ENCODE measurements around the gene C14orf132. TPM values are rescaled to one million over a fixed set of nuclear protein-coding genes. Genes with fewer than 3 reads are reported as not detected.
A peak's percentile ranks its signal among the peaks of the same experiment; 100 is the strongest.

C14orf132 gene
- total RNA-seq, 1 donor from 2014 or later: 3.5 TPM

DNA sequence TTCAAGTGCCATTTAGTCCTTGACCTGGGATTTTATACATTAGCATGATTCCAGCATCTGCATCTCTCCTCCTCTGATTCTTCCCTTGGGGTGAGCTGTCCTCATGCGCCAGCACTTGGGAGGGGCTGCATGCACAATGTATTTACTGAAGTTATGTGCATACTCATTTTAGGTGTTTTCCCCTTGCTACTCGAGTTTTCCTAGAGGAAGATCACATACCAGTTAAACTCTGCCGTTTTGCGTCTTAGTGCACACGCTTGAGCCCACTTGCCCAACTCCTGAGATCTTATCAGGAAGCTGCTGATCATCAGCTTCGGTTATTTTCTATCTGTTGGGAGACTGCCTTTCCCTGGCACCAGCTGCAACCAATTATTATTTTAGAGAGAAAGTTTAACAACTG lies 78.8 kb downstream of the C14orf132 start:
- DNase-seq (ENCODE audit: low read depth in 2 of 2): no peak

DNA sequence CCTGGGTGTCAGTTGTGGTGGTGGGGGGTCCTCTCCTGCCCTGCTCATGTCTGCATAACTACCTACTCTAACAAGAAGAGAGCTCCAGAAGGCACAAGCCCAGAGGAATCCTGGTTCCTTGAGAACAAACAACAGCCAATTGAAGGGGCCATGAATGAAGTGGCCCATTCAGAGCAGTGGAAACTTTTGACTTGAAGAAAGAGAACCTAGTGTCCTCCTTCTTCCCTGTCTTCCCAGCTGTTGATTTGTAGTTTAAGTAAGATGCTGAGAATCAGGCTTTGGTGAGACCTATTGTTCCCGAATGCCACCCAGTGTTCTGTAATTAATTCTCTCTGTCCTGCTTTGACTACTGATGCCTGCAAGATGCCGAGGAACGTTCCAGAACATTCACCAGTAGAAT lies 79.2 kb downstream of the C14orf132 start:
- DNase-seq (ENCODE audit: low read depth in 2 of 2): no peak

DNA sequence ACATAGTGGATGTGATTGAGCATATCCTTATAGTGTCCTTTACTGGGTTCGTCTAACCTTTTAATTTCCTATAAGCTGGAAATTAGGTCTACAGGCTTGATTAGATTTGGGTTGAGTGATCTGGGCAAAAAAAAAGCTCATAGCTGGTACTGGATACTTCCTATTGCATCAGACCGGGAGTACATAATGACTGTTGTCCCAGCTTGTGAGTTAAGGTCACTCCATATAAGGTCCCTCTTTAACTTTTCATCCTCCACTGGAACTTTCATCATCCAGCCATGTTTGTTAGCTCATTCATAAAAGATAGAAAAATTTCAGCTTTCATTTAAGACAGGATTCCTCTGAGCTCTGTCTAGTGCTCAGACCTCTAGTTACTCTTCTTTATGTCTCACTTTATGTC lies 80.8 kb downstream of the C14orf132 start:
- DNase-seq (ENCODE audit: low read depth in 2 of 2): no peak

DNA sequence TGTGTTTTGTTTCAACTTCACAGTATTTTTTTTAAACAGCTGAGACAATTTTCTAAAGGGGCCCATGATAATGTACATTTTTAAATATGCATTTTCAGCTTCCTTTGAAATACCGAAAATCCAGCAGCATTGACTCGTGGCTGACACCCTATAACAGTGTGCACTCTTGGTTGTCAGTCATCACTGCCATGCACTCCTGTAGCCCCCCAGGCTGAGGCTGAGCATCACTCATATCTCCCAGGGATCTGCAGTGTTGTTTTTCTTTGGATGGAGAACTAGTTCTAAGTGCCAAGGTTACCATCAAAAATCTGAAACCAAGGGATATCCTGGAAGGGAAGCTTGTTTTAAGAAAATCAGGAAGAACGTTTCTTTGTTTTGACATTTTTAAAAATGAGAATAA lies 81.2 kb downstream of the C14orf132 start:
- no peak for DNase-seq (ENCODE audit: low read depth in 2 of 2)

DNA sequence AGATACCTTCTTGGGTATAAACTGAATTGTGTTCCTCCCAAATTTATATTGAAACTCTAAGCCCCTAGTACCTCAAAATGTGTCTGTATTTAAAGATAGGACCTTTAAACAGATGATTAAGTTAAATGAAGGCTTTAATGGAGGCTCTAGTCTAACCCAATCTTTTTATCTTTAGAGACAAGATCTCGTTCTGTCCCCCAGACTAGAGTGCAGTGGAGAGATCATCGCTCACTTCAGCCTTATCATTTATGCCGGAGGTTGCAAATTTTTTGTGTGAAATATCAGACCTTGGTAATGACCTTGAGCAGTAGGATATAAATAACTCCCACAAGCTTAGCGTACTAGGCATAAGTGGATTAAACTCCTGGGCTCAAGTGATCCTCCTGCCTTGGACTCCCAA lies 81.8 kb downstream of the C14orf132 start:
- no peak for DNase-seq (ENCODE audit: low read depth in 2 of 2)

DNA sequence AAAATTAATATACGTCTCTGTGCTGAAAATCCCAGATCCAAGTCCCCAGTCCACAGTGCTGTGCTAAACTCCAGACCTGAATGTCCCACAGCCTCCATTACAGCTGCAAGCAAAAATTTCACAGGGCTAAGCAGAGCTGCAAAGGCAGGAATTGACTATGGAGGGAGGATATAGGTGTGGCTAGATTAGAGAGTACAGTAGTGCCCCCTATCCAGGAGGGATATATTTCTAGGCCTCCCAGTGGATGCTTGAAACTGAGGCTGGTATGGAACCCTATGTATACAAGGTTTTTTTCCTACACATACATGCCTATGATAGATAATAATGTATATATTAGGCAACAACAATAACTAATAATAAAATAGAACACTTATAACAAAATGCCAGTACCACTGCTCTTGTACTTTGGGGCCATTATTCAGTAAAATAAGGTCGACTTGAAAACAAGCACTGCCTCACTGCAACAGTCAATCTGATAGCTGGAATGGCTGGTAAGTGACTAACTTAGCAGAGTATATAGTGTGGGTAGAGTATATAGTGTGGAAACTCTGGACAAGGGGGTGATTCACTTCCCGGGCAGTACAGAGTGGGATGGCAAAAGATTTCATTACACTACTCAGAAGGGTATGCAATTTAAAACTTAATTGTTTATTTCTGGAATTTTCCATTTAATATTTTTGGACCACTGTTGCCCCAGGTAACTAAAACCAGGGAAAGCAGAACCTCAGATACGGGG lies 82.7 kb downstream of the C14orf132 start:
- DNase-seq (ENCODE audit: low read depth in 2 of 2): no peak

DNA sequence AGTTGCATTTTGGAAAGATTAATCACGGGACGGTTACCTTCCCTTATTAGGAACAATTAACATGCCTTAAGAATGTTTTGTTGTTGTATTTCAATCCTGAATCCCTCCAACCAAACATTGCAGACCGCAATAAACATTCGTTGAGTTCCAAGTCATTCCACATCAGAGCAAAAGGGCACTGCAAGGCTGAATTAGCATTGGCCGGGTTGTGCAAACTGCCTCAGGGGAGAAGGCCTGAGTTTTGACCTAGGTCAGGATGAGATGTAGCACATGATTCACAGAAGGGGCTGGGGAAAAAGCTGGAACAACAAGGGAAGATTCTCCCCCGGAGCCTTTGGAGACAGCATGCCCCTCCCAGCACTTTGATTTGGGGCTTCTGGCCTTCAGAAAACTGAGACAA lies 83.3 kb downstream of the C14orf132 start:
- no peak for DNase-seq (ENCODE audit: low read depth in 2 of 2)

DNA sequence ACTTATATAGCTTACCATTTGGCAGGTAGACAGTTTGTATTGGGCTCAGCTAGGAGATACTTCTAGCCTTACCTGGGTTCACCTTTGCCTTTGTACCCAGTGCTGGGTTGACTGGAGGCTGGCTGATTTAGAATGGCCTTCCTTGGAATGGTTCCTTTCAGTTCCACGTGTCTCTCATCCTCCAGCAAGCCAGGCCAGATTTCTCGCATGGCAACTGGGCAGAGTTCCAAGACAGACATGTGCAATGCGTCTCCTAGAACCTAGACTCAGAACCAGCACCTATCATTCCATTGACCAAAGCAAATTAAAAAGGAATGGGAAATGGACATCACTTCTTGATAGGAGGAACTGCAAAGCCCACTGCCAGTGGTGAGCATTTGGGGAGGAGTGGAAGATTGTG lies 86.4 kb downstream of the C14orf132 start:
- DNase-seq (ENCODE audit: low read depth in 2 of 2): peak in 1 of 2 donors; percentile 26

DNA sequence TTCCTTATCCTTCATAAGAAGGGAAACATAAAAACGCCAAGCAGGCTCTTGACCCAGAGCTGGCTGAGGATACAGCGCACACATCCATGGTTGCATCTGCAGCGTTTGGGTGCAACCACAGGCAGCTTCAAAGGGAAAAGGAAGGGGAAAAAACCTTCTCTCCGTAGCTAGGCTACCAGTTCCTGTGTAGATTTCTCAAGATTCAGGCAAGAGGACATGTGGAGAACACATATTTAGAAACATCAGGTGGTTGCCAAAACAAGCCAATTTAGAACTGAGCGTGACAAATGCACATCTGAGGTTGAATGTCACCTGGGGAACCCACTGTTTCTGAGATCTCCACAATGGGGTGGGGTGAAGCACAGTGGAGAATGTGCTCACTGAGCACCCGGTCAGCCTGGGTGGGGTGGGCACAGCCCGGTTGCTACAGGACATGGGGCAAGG lies 87.2 kb downstream of the C14orf132 start:
- DNase-seq (ENCODE audit: low read depth in 2 of 2): peak in 1 of 2 donors; percentile 74

DNA sequence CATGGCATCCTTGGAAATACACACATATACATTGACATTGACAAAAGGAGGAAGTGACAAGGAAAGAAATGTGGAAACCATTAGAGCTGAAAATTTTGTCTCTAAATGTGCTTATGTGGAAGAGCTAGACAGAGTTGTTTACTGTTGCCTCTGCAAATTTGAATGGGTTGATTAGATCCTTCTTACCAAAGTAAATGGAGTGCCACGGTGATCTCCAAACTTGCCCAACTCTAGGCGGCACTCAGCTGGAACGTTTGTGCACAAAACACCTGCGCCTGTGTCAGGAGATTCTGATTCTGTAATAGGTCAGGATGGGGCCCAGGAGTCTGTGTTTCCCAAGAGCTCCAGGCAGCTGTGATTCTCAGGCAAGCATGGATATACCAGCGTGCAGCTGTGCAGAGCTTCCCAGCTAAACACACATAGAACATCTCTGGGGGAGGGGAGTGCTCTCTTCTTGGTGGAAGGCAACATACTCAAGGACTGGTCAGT lies 87.7 kb downstream of the C14orf132 start:
- peak in 1 of 2 donors; percentile 7 for DNase-seq (ENCODE audit: low read depth in 2 of 2)

DNA sequence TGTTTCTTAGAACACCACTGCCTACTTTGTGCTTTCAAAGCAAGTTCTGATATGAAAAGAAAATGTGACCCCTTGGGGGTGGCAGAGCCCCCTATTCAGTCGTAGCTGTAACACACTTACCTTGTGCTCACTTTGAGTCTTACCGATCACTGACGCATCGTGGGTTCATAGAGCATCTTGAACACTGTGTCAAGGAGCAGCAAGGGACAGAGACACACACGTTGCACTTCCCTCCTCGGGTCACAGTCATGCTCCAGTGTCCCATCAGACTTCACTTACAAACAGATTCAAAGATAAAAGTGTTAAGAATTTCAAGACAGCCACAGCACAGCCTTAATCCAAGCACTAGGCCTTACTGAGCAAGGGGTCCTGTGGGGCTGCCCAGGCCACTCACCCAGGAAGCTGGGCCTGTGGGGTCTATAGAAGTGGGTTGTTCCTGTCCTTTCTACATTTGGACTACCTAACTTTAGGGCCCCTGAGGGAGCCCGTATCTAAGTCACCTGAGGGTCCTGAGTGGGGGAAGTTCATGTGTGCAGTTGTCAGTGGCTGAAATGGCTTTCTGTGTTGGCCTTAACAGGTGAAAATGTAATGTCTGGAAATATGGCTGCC lies 90.1 kb downstream of the C14orf132 start:
- no peak for DNase-seq (ENCODE audit: low read depth in 2 of 2)

DNA sequence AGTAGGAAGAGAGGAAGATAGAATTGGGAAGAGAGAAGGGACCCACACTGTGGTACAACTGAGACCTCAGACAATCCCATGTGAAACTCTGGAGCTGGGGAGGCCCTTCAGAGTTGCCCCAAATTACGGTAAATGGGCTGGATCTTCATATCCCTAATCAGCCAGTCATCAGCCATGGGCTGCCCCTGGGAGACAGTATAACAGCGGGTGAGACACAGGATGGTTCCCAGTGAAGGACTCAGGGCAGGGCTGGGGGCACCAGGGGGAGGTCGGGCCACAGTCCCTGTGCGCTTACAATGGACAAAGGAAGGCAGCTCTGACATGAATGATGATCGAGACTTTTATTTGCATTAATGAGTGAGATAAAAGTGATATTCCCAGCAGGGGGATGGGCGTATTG lies 91.2 kb downstream of the C14orf132 start:
- DNase-seq (ENCODE audit: low read depth in 2 of 2): no peak

DNA sequence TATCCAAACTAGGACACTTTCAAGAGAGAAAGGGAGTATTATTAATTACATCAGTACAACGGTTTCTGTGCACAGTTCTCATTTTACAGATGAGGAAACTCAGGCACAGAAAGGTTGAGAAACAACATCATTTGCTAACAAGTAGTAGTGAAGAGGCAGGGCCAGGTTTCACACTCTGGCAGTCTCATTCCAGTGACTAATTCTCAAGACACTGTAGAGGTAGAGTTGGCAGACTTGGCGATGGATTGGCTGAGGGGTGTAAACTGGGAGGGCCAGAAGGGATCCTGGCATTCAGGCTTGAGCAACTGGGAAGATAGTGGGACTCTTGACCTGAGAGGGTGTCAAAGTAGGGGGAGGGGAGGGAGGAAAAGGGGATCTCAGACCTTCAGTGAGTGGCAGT lies 91.7 kb downstream of the C14orf132 start:
- DNase-seq (ENCODE audit: low read depth in 2 of 2): no peak

DNA sequence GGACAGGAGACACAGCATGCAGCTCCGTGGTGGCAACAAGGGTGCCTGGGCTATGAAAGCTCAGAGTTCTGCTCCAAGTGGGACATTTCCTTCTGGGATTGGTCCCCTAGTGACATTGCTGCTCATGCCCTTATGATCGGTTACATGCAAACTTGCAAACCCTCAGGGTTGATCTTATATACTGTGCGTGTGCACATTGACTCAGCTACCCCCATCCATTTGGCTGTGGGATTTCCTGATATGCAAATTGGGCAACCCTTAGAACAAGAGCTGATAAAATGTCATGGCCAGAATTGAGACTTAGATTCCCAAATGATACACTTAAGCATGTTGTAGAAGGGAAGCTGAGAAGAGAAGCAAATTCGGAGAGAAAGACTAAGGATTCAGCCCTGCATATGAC lies 92.7 kb downstream of the C14orf132 start:
- DNase-seq (ENCODE audit: low read depth in 2 of 2): no peak

DNA sequence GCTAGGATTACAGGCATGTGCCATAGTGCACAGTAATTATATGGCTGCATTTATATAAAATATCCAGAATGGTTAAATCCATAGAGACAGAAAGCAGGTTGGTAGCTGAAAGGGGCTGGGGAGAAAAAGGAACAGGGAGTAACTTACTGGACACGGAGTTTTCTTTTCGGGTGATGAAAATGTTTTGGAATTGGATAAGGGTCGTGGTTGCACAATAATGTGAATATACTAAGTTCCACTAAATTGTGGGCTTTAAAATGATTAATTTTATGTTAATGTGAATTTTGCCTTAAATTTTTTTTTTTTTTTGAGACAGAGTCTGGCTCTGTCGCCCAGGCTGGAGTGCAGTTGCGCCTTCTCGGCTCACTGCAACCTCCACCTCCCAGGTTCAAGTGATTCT lies 95.3 kb downstream of the C14orf132 start:
- DNase-seq (ENCODE audit: low read depth in 2 of 2): no peak

DNA sequence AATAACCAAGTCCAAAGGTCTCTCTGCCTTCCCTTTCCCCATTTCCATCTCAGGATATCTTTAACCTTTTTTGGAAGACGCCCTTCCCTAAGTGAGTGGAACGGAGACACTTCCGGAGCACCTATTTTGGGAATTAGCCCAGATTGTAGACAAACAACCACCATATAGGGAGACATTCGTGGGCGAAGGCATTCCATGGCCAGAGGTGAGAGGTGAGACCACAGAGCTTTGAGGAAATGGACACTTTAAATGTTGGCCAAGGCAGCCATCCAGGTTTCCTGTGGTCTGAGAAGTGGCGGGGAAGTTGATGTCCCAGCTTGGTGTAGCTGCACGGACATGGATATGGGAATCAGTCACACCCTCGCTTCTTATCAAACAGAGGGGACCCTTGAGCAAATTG lies 96.1 kb downstream of the C14orf132 start:
- DNase-seq (ENCODE audit: low read depth in 2 of 2): peak in 1 of 2 donors; percentile 72

DNA sequence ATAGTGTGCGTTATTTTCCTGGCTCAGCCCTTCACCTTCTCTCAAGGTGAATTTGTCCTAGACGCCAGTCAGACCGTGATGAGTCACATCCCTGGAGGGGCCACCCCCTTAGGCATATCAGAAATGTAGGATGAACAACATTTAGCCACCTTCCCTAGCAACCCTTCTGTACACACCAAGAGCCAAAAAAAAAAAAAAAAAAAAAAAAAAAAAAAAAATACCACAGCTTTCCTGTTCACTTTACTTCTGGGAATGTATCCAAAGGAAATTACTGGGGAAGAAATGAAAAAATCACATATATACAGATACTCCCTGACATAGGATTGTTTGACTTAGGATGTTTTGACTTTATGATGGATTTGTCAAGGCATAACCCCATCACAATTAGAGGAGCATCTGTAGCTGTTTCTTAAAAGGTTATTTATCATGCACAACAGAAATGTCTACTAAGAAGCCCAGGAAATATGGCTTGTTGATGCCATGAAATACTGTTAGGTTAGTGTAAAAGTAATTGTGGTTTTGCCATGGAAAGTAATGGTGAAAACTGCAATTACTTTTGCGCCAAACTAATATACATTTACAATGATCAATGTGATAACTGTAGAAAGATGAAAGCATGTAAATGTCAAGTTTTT lies 97.3 kb downstream of the C14orf132 start:
- DNase-seq (ENCODE audit: low read depth in 2 of 2): peak; percentile 15 to 91

DNA sequence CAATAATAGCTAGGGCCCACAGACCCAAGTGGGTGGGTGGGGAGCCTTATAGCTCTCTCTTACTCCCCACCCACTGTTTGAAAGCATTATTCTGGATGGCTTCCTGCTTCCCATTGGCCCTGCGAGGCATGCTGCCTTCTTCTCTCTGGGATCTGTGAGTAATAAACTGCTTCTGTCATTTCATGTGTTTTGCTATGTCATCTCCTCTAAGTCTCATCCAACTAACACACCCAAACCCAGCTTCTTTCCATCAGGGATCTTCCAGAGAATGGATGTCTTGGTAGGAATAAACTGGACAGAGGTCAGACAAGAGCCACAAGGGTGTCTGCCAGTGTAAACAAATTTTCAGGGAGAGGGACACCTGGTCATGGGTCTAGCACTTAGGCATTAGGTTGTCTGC lies 99.1 kb downstream of the C14orf132 start:
- DNase-seq (ENCODE audit: low read depth in 2 of 2): no peak

DNA sequence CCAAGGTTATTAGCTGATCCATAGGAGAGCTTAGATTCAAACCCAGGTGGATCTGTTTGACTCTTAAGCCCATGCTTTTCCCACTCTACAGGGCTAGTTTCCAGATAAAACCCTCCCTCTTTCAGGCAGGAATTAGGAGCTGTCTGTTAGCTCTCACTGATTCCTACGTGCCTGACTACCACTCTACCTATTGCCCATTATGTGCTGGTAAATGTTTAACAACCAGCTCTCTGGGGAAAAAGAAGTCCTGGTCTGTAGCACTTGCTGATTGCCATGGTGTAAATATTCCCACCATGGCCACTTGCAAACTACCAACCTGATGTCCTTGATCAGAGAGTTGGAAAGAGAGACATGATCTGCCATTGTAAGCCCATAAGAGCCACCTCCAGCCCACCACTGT lies 100.0 kb downstream of the C14orf132 start:
- no peak for DNase-seq (ENCODE audit: low read depth in 2 of 2)

DNA sequence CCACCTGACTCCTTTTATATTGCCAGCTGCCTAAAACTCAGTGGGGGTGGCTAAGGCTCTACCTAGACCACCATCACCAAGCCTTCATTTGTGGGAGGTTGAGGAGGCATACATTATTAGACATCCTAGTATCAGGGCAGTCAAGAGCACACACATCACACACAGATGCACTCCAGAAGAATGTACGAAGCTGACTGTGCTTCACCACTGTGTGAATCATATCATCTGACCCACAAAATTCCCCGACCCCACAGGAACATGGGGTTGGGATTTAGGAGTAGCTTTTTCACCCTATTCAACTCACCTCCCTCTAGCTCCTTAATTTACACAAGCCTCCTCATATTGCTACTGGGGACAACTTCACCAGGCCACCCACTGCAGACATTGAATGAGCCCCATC lies 100.7 kb downstream of the C14orf132 start:
- no peak for DNase-seq (ENCODE audit: low read depth in 2 of 2)

DNA sequence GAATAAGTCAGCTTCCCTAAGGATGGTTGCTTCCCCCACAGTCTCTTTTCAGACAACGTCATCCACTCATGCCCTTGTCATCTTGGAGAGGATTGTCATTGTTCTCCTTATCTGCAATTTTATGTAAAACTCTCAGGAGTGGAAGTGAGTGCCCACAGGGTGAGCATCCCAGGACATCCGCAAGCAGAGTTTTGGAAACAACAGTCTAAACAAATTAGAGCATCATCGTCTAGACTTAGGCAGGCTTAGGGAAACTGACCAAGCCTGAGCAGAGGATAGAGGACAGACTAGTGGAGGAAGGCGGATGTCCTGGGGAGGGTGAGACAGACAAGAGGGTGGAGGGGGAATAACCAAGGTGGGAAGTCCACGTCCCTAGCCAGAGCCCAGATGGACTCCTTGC lies 101.8 kb downstream of the C14orf132 start:
- DNase-seq (ENCODE audit: low read depth in 2 of 2): no peak

All from dermis microvascular lymphatic vessel endothelial cell (primary cell).